WI38 (cell line): Measurements from ENCODE around the gene HAAO.
"Not testable (repeated sequence)": the region's sequence is repeated elsewhere in the genome, so short reads cannot be mapped to it uniquely, and the experiment has no call there.

Experiments used
- H3K4me3 ChIP-seq: 2 replicates; pipeline ENCODE4 v1.5.1; 2011; ENCODE audit warnings: low read depth, mild to moderate bottlenecking, control low read depth, low read length
- TF ChIP-seq, protein P1 (sequence below): IDR thresholded peaks from 2 replicates; pipeline ENCODE4 v1.5.1; 2012; ENCODE audit warnings: low read depth, mild to moderate bottlenecking, control low read depth, low read length

Gene HAAO

DNA sequence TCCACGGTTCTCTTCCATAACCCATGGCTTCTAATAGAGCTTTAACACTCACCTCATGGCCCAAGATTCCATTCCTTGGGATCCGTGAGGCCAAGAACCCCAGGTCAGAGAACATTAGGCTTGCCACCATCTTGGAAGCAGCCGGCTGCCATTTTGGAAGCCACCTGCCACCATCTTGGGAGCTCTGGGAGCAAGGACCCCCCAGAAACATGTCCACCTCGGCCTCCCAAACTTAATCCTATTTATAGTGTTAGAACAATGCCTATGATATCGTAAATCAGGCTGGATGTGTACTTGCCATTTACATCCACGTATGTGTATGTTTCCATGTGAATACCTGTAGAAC is 39.9 kb upstream of the HAAO start:
- TF ChIP-seq, protein P1, sequence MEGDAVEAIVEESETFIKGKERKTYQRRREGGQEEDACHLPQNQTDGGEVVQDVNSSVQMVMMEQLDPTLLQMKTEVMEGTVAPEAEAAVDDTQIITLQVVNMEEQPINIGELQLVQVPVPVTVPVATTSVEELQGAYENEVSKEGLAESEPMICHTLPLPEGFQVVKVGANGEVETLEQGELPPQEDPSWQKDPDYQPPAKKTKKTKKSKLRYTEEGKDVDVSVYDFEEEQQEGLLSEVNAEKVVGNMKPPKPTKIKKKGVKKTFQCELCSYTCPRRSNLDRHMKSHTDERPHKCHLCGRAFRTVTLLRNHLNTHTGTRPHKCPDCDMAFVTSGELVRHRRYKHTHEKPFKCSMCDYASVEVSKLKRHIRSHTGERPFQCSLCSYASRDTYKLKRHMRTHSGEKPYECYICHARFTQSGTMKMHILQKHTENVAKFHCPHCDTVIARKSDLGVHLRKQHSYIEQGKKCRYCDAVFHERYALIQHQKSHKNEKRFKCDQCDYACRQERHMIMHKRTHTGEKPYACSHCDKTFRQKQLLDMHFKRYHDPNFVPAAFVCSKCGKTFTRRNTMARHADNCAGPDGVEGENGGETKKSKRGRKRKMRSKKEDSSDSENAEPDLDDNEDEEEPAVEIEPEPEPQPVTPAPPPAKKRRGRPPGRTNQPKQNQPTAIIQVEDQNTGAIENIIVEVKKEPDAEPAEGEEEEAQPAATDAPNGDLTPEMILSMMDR = no peak
- no peak overlapping the region for H3K4me3 ChIP-seq

GRCh38 chr2:42831575-42832288 is 39.3 kb upstream of the HAAO start:
- not testable (repeated sequence) for H3K4me3 ChIP-seq

DNA sequence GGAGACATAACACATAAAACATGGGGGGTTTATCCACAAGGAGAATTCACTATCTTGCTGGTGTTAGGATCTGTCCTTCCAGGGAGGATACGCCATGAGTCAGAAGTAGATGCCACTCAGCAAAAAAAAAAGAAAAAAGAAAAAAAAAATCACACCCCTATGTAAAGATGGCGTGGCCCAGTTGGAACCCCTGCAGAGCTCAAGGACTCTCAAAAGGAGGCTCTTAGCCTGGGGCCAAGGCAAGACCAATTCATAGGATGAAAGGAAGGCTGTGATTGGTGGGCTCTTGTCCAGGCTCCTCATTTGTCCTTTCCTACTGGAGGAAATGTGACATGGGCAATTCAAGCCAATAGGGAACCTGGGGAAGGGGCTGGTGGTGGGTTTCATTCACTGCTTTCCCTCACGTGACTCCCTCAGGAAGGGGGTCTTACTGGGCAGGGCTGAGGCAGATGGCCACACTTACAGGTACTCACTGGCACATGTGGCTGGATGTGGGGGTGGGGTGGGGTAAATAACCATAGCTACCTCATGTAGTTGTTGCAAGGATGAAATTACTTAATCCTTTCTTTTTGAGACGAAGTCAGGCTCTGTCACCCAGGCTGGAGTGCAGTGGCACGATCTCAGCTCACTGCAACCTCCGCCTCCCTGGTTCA is 38.7 kb upstream of the HAAO start:
- no peak overlapping the region for H3K4me3 ChIP-seq
- TF ChIP-seq, protein P1 = no peak

DNA sequence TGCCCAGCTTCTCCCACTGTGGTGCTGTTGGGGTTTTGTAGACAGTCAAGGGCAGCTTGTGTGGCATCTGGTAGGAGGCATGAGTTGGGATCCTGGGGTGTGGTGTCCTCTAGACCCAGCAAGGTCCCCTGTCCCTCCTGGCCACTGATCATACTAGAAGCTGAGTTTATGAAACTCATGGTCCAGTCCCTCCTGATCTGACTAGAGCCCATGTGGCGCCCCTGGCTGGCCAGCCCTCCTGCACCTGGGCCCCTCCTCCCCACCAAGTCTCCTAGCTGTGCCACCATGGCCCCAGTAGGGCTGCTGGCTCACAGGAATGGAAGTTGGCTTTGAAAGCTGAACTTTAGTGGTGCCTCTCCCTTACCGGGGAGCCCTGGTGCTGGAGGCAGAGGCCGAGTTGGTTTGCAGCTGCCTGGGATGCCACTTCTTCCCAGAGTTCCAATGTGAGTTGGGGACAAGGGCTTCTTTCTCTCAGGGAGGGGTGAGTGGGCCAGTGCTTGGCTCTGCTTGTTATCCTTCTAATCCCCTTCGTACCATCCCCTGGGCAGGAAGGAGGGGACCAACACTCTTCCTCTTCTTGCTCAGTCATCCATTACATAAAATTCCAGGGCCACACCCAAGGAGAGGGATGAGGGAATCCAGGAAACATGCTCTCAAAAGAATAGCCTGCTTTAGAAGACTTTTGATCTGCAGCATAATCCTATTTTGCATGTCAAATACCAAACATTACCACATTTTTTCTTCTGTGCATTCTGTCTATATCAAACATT is 37.5 kb upstream of the HAAO start:
- TF ChIP-seq, protein P1 = no peak
- no peak overlapping the region for H3K4me3 ChIP-seq

GRCh38 chr2:42828487-42829425 is 36.4 kb upstream of the HAAO start:
- TF ChIP-seq, protein P1 = peak; percentile 88
- no peak overlapping the region for H3K4me3 ChIP-seq

DNA sequence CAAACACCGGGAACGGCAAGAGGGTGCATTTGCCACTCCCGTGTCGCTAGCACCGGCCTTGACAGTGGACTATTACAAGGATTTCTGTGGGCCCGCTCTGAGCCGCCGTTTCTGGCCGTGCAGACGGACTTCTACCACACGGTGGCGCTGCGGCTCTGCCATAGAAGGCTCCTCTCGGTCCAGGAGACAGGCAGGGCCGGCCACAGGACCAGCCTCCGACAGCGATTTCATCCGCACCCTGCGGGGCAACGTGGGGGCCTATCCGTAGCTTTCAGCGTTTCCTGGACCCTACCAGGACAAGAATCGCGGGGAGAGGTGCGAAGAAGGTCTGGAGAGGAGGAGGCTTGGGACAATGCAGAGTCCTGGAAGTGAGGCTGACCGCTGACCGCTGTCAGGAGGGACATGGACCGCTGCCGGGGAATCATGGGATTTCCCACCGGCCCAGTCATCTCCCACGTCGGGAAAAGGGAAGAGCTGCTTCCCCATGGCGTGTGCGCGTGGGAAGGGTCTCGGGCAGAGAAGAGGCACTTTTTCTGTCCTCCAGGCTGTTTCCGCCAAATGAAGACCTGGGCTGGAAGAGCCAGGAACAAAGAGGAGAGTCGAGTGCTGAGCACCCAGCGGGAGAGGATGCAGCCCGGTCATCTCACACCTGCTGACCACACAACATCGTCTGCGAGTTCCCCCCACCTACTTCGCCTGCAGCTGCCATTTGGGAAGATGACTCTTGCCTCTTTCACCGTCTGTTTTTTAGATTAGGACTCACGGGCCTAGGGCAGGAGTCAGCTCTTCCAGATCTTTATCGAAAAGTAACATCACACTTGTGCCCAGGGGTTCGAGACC is 35.5 kb upstream of the HAAO start:
- TF ChIP-seq, protein P1 = peak; percentile 77
- H3K4me3 ChIP-seq = no peak overlapping the region
